Choroid plexus epithelial cell (primary cell): ENCODE results near the gene TBR1.

Experiments
- DNase-seq: peaks from one replicate; pipeline ENCODE4 v3.0.0-alpha.2; 2010; ENCODE audit warnings: low read depth
- H3K4me3 ChIP-seq: 2 replicates; pipeline ENCODE4 v1.5.1; 2011; ENCODE audit warnings: low read depth, mild to moderate bottlenecking, control low read depth, low read length, moderate library complexity
- CTCF ChIP-seq: conservative IDR thresholded peaks from 2 replicates; pipeline ENCODE4 v1.5.1; 2011; ENCODE audit warnings: low read depth, mild to moderate bottlenecking, control low read depth, inconsistent platforms, low read length, moderate library complexity

The TBR1 gene

GRCh38 chr2:161471631-161472030 is 55.5 kb downstream of the TBR1 start:
- no peak for TF ChIP-seq CTCF
- no peak overlapping the region for H3K4me3 ChIP-seq
- no peak for DNase-seq

- H3K4me3 ChIP-seq = no peak overlapping the region
- no peak for TF ChIP-seq CTCF
- no peak for DNase-seq
These were observed 58.8 kb downstream of the TBR1 start for GRCh38 chr2:161474920-161475319.
